Thyroid gland (tissue), 4 donors: Measurements from ENCODE around the gene AOAH. TPM values are rescaled to one million over a fixed set of nuclear protein-coding genes. Genes with fewer than 3 reads are reported as not detected.
"Not testable (repeated sequence)": the region's sequence is repeated elsewhere in the genome, so short reads cannot be mapped to it uniquely, and the experiment has no call there.

Experiments
- DNase-seq, 2 donors: peaks; one replicate each; pipeline ENCODE4 v3.0.0-alpha.2; 2019
- H3K27ac ChIP-seq, 3 donors: fragments of 200-600 bp; sonication (generic); 1 replicate in 2 of 3; 2 replicates in 1 of 3; pipeline ENCODE4 v1.5.1; 2016 to 2019; ENCODE audit warnings: mild to moderate bottlenecking in 1 of 3, moderate library complexity in 1 of 3
- H3K27me3 ChIP-seq: fragments of 200-600 bp; sonication (generic); one replicate; pipeline ENCODE4 v1.5.1; 2019
- H3K36me3 ChIP-seq, 2 donors: fragments of 200-600 bp; sonication (generic); one replicate each; pipeline ENCODE4 v1.5.1; 2016 to 2019
- H3K4me1 ChIP-seq, 2 donors: fragments of 200-600 bp; sonication (generic); one replicate each; pipeline ENCODE4 v1.5.1; 2017 to 2019
- H3K4me3 ChIP-seq, 3 donors: fragments of 200-600 bp; sonication (generic); replicated peaks in 1 of 3; 1 replicate in 2 of 3; 2 replicates in 1 of 3; pipeline ENCODE4 v1.5.1; 2016; ENCODE audit warnings: mild to moderate bottlenecking in 1 of 3
- H3K9me3 ChIP-seq: fragments of 200-600 bp; sonication (generic); one replicate; pipeline ENCODE4 v1.5.1; 2017
- POLR2A ChIP-seq, 2 donors: fragments of 450-650 bp; IDR thresholded peaks; one replicate each; pipeline ENCODE4 v1.6.1; 2017; ENCODE audit warnings: antibody characterized with exemption in 2 of 2, mild to moderate bottlenecking in 2 of 2, moderate library complexity in 1 of 2
- WGBS, 2 donors: methylation state at CpG; one replicate each; pipeline ENCODE4 v1.1.5; 2017; 5-methylcytosine and 5-hydroxymethylcytosine counted together
- intact Hi-C: fragments of 100-400 bp; cut with DNase I; formaldehyde crosslinking; loops from one replicate; pipeline ENCODE4 v1.15.1; 2023
- total RNA-seq, 4 donors: library from RNA; depleted of rRNA; stranded (reverse); fragments of >200 nt; gene quantifications; one replicate each; pipeline ENCODE4 v1.2.3, GENCODE V29; 2016
- TF ChIP-seq, protein P1 (sequence below), 6 experiments: fragments of 200-600 bp in 3 of 6; fragments of 450-650 bp in 3 of 6; sonication (generic) in 3 of 6; IDR thresholded peaks; one replicate each; pipeline ENCODE4 v1.5.1; 2016 to 2019; ENCODE audit warnings: antibody characterized with exemption in 6 of 6, mild to moderate bottlenecking in 2 of 6, inconsistent platforms in 1 of 6, moderate library complexity in 1 of 6

Gene AOAH
- total RNA-seq, 4 donors from 2014 or later, result 7.4 to 26.7 (median 12.4) TPM

DNA sequence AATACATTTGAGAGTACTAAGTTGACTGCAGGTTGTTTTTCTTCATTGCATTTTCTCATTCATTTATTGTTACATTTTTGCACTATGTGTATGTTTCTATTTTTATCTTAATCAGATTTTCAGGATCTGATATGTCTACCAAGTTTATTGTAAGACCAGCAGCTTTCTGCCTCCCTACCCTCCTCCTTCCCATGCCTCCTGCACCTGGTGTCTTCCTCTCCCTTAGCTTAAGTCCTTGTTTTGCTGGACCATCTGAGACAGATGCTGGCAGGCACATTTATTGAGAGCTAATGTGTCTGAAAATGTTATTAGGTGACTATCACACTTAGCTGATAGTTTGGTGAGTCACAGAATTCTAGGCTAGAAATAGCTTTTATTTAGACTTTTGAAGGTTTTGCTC lies 255.1 kb downstream of the AOAH start:
- Histone ChIP-seq H3K27me3 (no peaks in the 10 kb centered on the region), H3K4me3 (no peak overlapping the region), H3K36me3 (no peaks in the 10 kb centered on the region), H3K4me1 (no peaks in the 10 kb centered on the region), H3K27ac (no peak overlapping the region), H3K9me3 (no peaks in the 10 kb centered on the region)
- intact Hi-C loops, result no loop called here
- TF ChIP-seq, protein P1, sequence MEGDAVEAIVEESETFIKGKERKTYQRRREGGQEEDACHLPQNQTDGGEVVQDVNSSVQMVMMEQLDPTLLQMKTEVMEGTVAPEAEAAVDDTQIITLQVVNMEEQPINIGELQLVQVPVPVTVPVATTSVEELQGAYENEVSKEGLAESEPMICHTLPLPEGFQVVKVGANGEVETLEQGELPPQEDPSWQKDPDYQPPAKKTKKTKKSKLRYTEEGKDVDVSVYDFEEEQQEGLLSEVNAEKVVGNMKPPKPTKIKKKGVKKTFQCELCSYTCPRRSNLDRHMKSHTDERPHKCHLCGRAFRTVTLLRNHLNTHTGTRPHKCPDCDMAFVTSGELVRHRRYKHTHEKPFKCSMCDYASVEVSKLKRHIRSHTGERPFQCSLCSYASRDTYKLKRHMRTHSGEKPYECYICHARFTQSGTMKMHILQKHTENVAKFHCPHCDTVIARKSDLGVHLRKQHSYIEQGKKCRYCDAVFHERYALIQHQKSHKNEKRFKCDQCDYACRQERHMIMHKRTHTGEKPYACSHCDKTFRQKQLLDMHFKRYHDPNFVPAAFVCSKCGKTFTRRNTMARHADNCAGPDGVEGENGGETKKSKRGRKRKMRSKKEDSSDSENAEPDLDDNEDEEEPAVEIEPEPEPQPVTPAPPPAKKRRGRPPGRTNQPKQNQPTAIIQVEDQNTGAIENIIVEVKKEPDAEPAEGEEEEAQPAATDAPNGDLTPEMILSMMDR (IDR thresholded peaks at IDR 0.05), result no peak
- no peak for TF ChIP-seq POLR2A (IDR thresholded peaks at IDR 0.05)
- DNase-seq, result no peak

DNA sequence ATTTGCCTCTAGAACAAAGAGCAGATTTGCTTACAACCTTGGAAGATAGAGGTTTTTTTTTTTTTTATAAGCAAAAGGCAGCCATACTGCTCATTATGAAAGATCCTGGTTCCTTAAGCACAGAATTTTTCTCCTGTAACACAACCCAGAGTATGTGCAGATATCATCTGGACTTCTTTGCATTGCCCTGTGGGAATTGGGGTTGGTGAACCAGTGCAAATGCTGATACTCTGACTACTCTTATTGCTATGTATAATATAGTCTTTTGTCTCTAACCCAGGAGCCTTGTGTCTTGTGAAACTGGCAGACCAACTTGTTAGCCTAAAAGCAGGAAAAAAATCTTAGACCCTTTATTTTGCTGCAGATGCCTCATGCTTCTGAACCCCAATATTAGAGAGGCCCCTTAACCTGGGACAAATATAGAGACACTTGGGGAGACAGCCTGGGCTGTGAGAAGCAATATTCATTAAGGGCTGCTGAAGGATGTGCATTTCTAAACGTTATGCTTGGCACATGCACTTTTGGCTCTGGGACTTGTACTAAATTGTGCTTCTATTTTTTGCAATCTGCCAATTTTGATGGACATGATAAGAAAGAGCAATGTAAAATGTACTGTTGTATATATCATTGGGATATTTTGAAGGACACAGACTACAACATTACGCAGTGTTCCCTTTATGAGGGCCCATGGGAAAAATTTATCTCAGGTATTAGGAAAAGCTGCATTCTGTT lies 255.8 kb downstream of the AOAH start:
- intact Hi-C loops, result no loop called here

DNA sequence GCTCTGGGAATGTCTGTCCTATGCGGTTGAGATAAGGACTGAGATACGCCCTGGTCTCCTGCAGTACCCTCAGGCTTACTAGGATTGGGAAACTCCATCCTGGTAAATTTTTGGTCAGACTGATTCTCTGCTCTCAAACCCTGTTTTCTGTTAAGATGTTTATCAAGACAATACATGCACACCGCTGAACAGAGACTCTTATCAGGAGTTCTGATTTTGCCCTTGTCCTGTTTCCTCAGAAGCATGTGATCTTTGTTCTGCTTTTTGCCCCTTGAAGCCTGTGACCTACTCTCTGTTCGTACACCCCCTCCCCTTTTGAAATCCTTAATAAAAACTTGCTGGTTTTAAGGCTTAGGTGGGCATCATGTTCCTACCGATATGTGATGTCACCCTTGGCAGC lies 258.3 kb downstream of the AOAH start:
- DNase-seq, H3K4me1 ChIP-seq, H3K36me3 ChIP-seq, H3K27me3 ChIP-seq, H3K4me3 ChIP-seq, H3K27ac ChIP-seq, intact Hi-C loops, H3K9me3 ChIP-seq: not testable (repeated sequence)
- 87% methylated on average over 5 of the region's 5 CpGs for WGBS, 2 donors

More for the DNA sequence above, 255.8 kb downstream of the AOAH start:
- no peak overlapping the region for H3K4me3 ChIP-seq
- 63% methylated on average over 2 of the region's 2 CpGs for WGBS, 2 donors
- no peaks in the 10 kb centered on the region for H3K36me3 ChIP-seq
- H3K27me3 ChIP-seq, result no peaks in the 10 kb centered on the region
- TF ChIP-seq POLR2A (IDR thresholded peaks at IDR 0.05), result no peak
- TF ChIP-seq, protein P1 (IDR thresholded peaks at IDR 0.05), result no peak
- H3K27ac ChIP-seq, result no peak overlapping the region
- no peaks in the 10 kb centered on the region for H3K9me3 ChIP-seq
- no peak for DNase-seq
- no peaks in the 10 kb centered on the region for H3K4me1 ChIP-seq

DNA sequence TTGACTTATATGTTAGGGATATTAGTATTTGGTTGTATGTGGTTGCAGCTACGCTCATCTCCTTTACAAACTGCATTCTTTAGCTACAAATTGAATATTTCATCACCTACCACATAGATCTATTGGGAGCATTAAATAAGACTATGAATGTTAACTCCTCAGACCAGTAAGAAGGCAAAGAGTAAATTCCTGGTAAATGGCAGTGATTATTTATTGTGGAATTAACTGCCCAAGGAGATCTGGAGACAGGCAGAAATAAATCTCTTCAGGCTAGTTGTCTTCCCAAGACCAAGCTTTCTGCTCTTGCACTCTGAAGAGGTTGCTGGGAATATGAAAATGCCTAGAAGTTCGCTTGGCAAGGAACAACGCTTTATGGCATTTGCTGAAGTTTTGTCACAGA lies 260.0 kb downstream of the AOAH start:
- H3K36me3 ChIP-seq, result no peaks in the 10 kb centered on the region
- intact Hi-C loops, result no loop called here
- H3K27ac ChIP-seq, result no peak overlapping the region
- no peaks in the 10 kb centered on the region for H3K4me1 ChIP-seq
- H3K27me3 ChIP-seq, result no peaks in the 10 kb centered on the region
- 78 to 81% methylated on average over 3 of the region's 3 CpGs for WGBS, 2 donors
- no peak for TF ChIP-seq POLR2A (IDR thresholded peaks at IDR 0.05)
- TF ChIP-seq, protein P1 (IDR thresholded peaks at IDR 0.05), result no peak
- no peak overlapping the region for H3K4me3 ChIP-seq
- no peak for DNase-seq
- H3K9me3 ChIP-seq, result no peaks in the 10 kb centered on the region
